HCT116 (cell line): Measurements from ENCODE around the gene ZBTB21. TPM values are rescaled to one million over a fixed set of nuclear protein-coding genes. Genes with fewer than 3 reads are reported as not detected.
"Not testable (repeated sequence)": the region's sequence is repeated elsewhere in the genome, so short reads cannot be mapped to it uniquely, and the experiment has no call there.

Source experiments
- ATAC-seq: fragments of 200-7000 bp; cut with Tn5 transposase; 2 replicates; pipeline ENCODE4 v1.9.1; 2020; ENCODE audit warnings: mild to moderate bottlenecking, moderate library complexity
- BruUV-seq: library from RNA; stranded (reverse); fragments of 400-500 nt; replicated peaks from 2 replicates; lab custom pipeline; 2021; lab: Mats Ljungman, UMichigan
- CTCF ChIA-PET: fragments of 300-600 bp; sonication (Branson Sonifier 250); formaldehyde crosslinking; loops from one replicate; lab custom pipeline; 2021; ENCODE audit warnings: antibody characterized with exemption; lab: Charles Lee
- POLR2A ChIA-PET: fragments of 300-600, 350-600 bp; sonication (Branson Sonifier 250); formaldehyde crosslinking; loops from one replicate; lab custom pipeline; 2021; ENCODE audit warnings: antibody characterized with exemption; lab: Charles Lee
- RAD21 ChIA-PET, 2 experiments: fragments of 300-600 bp; sonication (Branson Sonifier 250); formaldehyde crosslinking; loops; one replicate each; lab custom pipeline; 2023; ENCODE audit warnings: low total read pairs in 2 of 2; ENCODE audit not compliant: uncharacterized antibody in 2 of 2, unreplicated experiment in 2 of 2, low non-redundant PET in 1 of 2; lab: Charles Lee
- DNase-seq: peaks from one replicate; pipeline ENCODE4 v3.0.0-alpha.2; 2010; ENCODE audit warnings: low read depth, low spot score
- H2AFZ ChIP-seq: fragments of 200-600 bp; shearing (Covaris generic), sonication (generic); 2 replicates; pipeline ENCODE4 v1.6.1; 2017; ENCODE audit warnings: low read depth, mixed run types, mixed read lengths, antibody characterized with exemption, low read length; ENCODE audit not compliant: poor library complexity, severe bottlenecking
- H3K27ac ChIP-seq: 2 replicates; pipeline ENCODE4 v1.5.1; 2012; ENCODE audit warnings: low read depth, low read length
- H3K27me3 ChIP-seq: fragments of 200-600 bp; sonication (generic); 2 replicates; pipeline ENCODE4 v1.6.1; 2016; ENCODE audit warnings: mixed run types, low read length, mixed read lengths; ENCODE audit not compliant: insufficient read depth
- H3K36me3 ChIP-seq, 2 experiments: fragments of 200-500 bp in 1 of 2; fragments of 200-600 bp in 1 of 2; sonication (Bioruptor generic) in 1 of 2; sonication (generic) in 1 of 2; 2 replicates each; pipeline versions ENCODE4 v1.5.1 to v1.6.1; 2014 to 2016; ENCODE audit warnings: low read length in 2 of 2, inconsistent platforms in 1 of 2, mixed read lengths in 1 of 2, mixed run types in 1 of 2; ENCODE audit not compliant: insufficient read depth in 2 of 2, control insufficient read depth in 1 of 2
- H3K4me1 ChIP-seq, 2 experiments: fragments of 200-600 bp in 1 of 2; sonication (generic) in 1 of 2; 2 replicates each; pipeline versions ENCODE4 v1.5.1 to v1.6.1; 2012 to 2017; ENCODE audit warnings: low read length in 2 of 2, inconsistent platforms in 1 of 2, mild to moderate bottlenecking in 1 of 2, mixed read lengths in 1 of 2, mixed run types in 1 of 2, moderate library complexity in 1 of 2; ENCODE audit not compliant: insufficient read depth in 2 of 2, control insufficient read depth in 1 of 2
- H3K4me2 ChIP-seq: fragments of 200-600 bp; sonication (generic); 2 replicates; pipeline ENCODE4 v1.6.1; 2017; ENCODE audit warnings: mixed run types, low read length, mixed read lengths
- H3K4me3 ChIP-seq, 2 experiments: fragments of 200-600 bp in 1 of 2; sonication (generic) in 1 of 2; replicated peaks in 1 of 2; 2 replicates each; pipeline ENCODE4 v1.5.1; 2011 to 2016; ENCODE audit warnings: low read length in 2 of 2, control low read depth in 1 of 2, low read depth in 1 of 2, mild to moderate bottlenecking in 1 of 2, mixed read lengths in 1 of 2, mixed run types in 1 of 2
- H3K79me2 ChIP-seq: fragments of 200-600 bp; sonication (generic); 2 replicates; pipeline ENCODE4 v1.6.1; 2017; ENCODE audit warnings: mild to moderate bottlenecking, mixed run types, low read length, moderate library complexity, mixed read lengths; ENCODE audit not compliant: insufficient read depth
- H3K9ac ChIP-seq: fragments of 200-600 bp; sonication (generic); 2 replicates; pipeline ENCODE4 v1.6.1; 2016; ENCODE audit warnings: low read length, mixed read lengths
- H3K9me2 ChIP-seq: fragments of 200-600 bp; sonication (generic), shearing (Covaris generic); 2 replicates; pipeline ENCODE4 v1.6.1; 2017; ENCODE audit warnings: mixed run types, mild to moderate bottlenecking, moderate library complexity; ENCODE audit not compliant: insufficient read depth
- H3K9me3 ChIP-seq, 2 experiments: fragments of 200-500 bp in 1 of 2; fragments of 200-600 bp in 1 of 2; sonication (Bioruptor generic) in 1 of 2; sonication (generic) in 1 of 2; 2 replicates each; pipeline ENCODE4 v1.6.1; 2014 to 2017; ENCODE audit warnings: low read length in 2 of 2, mixed read lengths in 2 of 2, inconsistent platforms in 1 of 2, low read depth in 1 of 2, mild to moderate bottlenecking in 1 of 2, mixed run types in 1 of 2, moderate library complexity in 1 of 2; ENCODE audit not compliant: control insufficient read depth in 1 of 2, insufficient read depth in 1 of 2
- H4K20me1 ChIP-seq: fragments of 200-600 bp; sonication (generic), shearing (Covaris generic); 2 replicates; pipeline ENCODE4 v1.6.1; 2017; ENCODE audit warnings: mixed run types, mild to moderate bottlenecking, moderate library complexity; ENCODE audit not compliant: insufficient read depth
- EGR1 ChIP-seq: IDR thresholded peaks from 2 replicates; pipeline ENCODE4 v1.6.1; 2012; ENCODE audit warnings: low read depth
- EZH2 ChIP-seq: fragments of 200-600 bp; sonication (generic); IDR thresholded peaks from 2 replicates; pipeline ENCODE4 v1.6.1; 2017; ENCODE audit warnings: antibody characterized with exemption, mixed run types
- EZH2phosphoT487 ChIP-seq: fragments of 200-600 bp; IDR thresholded peaks from 2 replicates; pipeline ENCODE4 v1.6.1; 2018; ENCODE audit warnings: antibody characterized with exemption, borderline replicate concordance
- FOSL1 ChIP-seq: IDR thresholded peaks from 2 replicates; pipeline ENCODE4 v1.6.1; 2012; ENCODE audit warnings: low read depth
- JUND ChIP-seq: IDR thresholded peaks from 2 replicates; pipeline ENCODE4 v1.6.1; 2012
- POLR2AphosphoS5 ChIP-seq: IDR thresholded peaks from 2 replicates; pipeline ENCODE4 v1.6.1; 2011; ENCODE audit warnings: mild to moderate bottlenecking, low read depth, low read length, moderate library complexity
- SIN3A ChIP-seq: IDR thresholded peaks from 2 replicates; pipeline ENCODE4 v1.6.1; 2012; ENCODE audit warnings: low read depth
- SRF ChIP-seq: IDR thresholded peaks from 2 replicates; pipeline ENCODE4 v1.6.1; 2012; ENCODE audit warnings: low read depth
- TCF7L2 ChIP-seq: IDR thresholded peaks from 2 replicates; pipeline ENCODE4 v1.7.0; 2011; ENCODE audit warnings: borderline replicate concordance, inconsistent platforms; ENCODE audit not compliant: insufficient read depth, insufficient read length; ENCODE audit errors: extremely low read depth
- ZNF274 ChIP-seq: fragments of 200-500 bp; sonication (Bioruptor generic); IDR thresholded peaks from 2 replicates; pipeline ENCODE4 v1.6.1; 2014; ENCODE audit warnings: mild to moderate bottlenecking, low read depth, low read length, inconsistent platforms
- intact Hi-C: fragments of 100-400 bp; cut with micrococcal nuclease; formaldehyde crosslinking; loops from 2 replicates; pipeline ENCODE4 v1.10.0; 2022
- total RNA-seq: library from RNA; stranded (reverse); gene quantifications from one replicate; pipeline ENCODE4 v1.2.1, GENCODE V29; 2021; ENCODE audit not compliant: unreplicated experiment
- TF ChIP-seq, protein P1 (sequence below): IDR thresholded peaks from 2 replicates; pipeline ENCODE4 v1.6.1; 2012
- TF ChIP-seq, protein P2 (sequence below): IDR thresholded peaks from 2 replicates; pipeline ENCODE4 v1.6.1; 2012
- TF ChIP-seq, protein P3 (sequence below): IDR thresholded peaks from 2 replicates; pipeline ENCODE4 v1.6.1; 2012; ENCODE audit warnings: low read depth

The ZBTB21 gene
- total RNA-seq, 1 experiment from 2014 or later, result 28.7 TPM

DNA sequence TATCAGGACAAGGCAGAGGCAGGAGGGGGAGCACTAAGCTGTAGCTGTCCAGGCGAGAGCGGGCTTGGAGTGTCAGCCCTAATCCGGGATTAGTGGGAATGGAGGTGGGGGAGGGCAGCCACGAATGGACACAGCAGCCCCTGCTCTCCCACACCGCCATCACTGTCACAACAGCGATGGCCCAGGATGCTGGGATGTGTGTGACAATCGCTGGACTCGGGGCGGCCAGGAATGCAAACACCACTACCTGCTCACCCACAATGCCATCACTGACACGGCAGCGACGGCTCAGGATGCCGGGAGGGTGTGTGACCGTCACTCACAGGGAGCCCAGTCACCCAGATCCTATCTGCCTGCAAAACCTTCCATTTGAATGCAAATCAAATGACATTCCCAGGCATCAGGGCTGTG is 59.2 kb downstream of the ZBTB21 start (continued):
- TF ChIP-seq EZH2phosphoT487, result no peak
- no peak for TF ChIP-seq SIN3A
- TF ChIP-seq, all 23 proteins: peak for 0

DNA sequence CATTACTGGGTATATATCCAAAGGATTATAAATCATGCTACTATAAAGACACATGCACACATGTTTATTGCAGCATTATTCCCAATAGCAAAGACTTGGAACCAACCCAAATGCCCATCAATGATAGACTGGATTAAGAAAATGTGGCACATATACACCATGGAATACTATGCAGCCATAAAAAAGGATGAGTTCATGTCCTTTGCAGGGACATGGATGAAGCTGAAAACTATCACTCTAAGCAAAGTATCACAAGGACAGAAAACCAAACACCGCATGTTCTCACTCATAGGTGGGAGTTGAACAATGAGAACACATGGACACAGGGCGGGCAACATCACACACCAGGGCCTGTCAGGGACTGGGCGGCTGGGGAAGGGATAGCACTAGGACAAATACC is 60.5 kb downstream of the ZBTB21 start:
- CTCF ChIA-PET, RAD21 ChIA-PET, H4K20me1 ChIP-seq: not testable (repeated sequence)

DNA sequence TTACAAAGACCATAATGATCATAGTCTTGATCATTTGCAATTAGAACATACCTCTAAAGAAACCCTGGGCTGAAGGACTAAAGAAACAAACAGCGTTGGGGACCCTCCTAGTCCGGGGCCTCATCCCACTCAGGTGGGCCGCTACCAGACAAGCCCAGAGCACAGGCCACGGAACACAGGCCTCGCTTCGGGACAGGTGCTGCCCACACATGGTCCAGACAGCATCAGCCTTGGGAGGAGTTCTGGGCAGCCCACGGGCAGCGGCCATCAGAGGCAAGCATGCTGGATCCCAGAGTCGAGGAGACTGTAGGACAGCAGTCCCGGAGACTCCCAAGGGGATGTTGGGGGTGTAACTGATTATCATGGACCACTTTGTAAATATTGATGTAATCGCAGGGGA is 61.3 kb downstream of the ZBTB21 start:
- H3K27me3 ChIP-seq, result no peaks in the 10 kb centered on the region
- H4K20me1 ChIP-seq, result 0 out of 2 replicates have a peak, but pooled peaks cover 4% of the 10 kb centered on the region
- CTCF ChIA-PET, result no interaction called here
- no peaks in the 10 kb centered on the region for H3K9me2 ChIP-seq
- H3K36me3 ChIP-seq, result 0 out of 4 replicates have a peak, but pooled peaks cover 0 to 4% of the 10 kb centered on the region in 2 experiments
- no peaks in the 10 kb centered on the region for H3K9me3 ChIP-seq
- no peak overlapping the region for H2AFZ ChIP-seq
- intact Hi-C loops, result no loop called here
- no peak for DNase-seq
- no peak overlapping the region for H3K9ac ChIP-seq
- peaks cover 12 to 14% of the 10 kb centered on the region in 2 experiments for H3K4me1 ChIP-seq
- peaks cover 86% of the 10 kb centered on the region for H3K79me2 ChIP-seq
- no peak overlapping the region for H3K4me3 ChIP-seq
- H3K4me2 ChIP-seq, result no peak overlapping the region
- POLR2A ChIA-PET, result no interaction called here
- H3K27ac ChIP-seq, result no peak overlapping the region
- no TSS peak for BruUV-seq
- ATAC-seq, result no peak
- RAD21 ChIA-PET, result interaction anchor here in 1 of 2 experiments (0.5 kb wide), 1 partner anchor 17 kb away, joined by 3 read pairs; no protein-coding TSS in a partner anchor
- TF ChIP-seq TCF7L2 (no peak), SRF (no peak), JUND (no peak), EGR1 (no peak), EZH2phosphoT487 (no peak), ZNF274 (no peak), POLR2AphosphoS5 (no peak), EZH2 (no peak), FOSL1 (no peak)
- TF ChIP-seq, protein P1, sequence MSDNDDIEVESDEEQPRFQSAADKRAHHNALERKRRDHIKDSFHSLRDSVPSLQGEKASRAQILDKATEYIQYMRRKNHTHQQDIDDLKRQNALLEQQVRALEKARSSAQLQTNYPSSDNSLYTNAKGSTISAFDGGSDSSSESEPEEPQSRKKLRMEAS, result no peak
- TF ChIP-seq, protein P2, sequence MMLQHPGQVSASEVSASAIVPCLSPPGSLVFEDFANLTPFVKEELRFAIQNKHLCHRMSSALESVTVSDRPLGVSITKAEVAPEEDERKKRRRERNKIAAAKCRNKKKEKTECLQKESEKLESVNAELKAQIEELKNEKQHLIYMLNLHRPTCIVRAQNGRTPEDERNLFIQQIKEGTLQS, result no peak
- TF ChIP-seq, protein P3, sequence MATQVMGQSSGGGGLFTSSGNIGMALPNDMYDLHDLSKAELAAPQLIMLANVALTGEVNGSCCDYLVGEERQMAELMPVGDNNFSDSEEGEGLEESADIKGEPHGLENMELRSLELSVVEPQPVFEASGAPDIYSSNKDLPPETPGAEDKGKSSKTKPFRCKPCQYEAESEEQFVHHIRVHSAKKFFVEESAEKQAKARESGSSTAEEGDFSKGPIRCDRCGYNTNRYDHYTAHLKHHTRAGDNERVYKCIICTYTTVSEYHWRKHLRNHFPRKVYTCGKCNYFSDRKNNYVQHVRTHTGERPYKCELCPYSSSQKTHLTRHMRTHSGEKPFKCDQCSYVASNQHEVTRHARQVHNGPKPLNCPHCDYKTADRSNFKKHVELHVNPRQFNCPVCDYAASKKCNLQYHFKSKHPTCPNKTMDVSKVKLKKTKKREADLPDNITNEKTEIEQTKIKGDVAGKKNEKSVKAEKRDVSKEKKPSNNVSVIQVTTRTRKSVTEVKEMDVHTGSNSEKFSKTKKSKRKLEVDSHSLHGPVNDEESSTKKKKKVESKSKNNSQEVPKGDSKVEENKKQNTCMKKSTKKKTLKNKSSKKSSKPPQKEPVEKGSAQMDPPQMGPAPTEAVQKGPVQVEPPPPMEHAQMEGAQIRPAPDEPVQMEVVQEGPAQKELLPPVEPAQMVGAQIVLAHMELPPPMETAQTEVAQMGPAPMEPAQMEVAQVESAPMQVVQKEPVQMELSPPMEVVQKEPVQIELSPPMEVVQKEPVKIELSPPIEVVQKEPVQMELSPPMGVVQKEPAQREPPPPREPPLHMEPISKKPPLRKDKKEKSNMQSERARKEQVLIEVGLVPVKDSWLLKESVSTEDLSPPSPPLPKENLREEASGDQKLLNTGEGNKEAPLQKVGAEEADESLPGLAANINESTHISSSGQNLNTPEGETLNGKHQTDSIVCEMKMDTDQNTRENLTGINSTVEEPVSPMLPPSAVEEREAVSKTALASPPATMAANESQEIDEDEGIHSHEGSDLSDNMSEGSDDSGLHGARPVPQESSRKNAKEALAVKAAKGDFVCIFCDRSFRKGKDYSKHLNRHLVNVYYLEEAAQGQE, result no peak

More for the DNA sequence above, 60.5 kb downstream of the ZBTB21 start:
- H2AFZ ChIP-seq, H3K9ac ChIP-seq, H3K27me3 ChIP-seq, BruUV-seq, H3K4me3 ChIP-seq, H3K4me2 ChIP-seq, H3K36me3 ChIP-seq, ATAC-seq, H3K9me2 ChIP-seq, DNase-seq, H3K9me3 ChIP-seq, H3K27ac ChIP-seq, POLR2A ChIA-PET: not testable (repeated sequence)
- H3K4me1 ChIP-seq, result peaks cover 15 to 21% of the 10 kb centered on the region in 2 experiments
- peaks cover 82% of the 10 kb centered on the region for H3K79me2 ChIP-seq
- intact Hi-C loops, result loop anchor here (5.0 kb wide), 1 partner anchor 72 kb away; the partner anchor contains the start of gene PRDM15
